ENCODE measurements around the gene KANSL2.
"Not testable (repeated sequence)": the region's sequence is repeated elsewhere in the genome, so short reads cannot be mapped to it uniquely, and the experiment has no call there.

KANSL2 gene

DNA sequence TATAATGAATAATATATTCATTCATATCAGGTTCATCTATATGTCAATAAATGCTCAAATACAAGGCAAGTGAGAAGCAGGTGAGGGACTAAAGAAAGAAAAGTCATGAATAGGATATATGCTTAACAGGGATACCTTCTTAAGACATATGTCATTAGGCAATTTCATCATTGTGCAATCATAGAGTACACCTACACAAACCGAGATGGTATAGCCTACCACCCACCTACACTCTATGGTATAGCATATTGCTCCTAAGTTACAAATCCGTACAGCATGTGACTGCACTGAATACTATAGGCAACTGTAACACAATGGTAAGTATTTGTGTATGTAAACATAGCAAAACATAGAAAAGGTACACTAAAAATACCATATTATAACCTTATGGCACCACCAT lies 39.0 kb downstream of the KANSL2 start:
- TF ChIP-seq, protein P1, sequence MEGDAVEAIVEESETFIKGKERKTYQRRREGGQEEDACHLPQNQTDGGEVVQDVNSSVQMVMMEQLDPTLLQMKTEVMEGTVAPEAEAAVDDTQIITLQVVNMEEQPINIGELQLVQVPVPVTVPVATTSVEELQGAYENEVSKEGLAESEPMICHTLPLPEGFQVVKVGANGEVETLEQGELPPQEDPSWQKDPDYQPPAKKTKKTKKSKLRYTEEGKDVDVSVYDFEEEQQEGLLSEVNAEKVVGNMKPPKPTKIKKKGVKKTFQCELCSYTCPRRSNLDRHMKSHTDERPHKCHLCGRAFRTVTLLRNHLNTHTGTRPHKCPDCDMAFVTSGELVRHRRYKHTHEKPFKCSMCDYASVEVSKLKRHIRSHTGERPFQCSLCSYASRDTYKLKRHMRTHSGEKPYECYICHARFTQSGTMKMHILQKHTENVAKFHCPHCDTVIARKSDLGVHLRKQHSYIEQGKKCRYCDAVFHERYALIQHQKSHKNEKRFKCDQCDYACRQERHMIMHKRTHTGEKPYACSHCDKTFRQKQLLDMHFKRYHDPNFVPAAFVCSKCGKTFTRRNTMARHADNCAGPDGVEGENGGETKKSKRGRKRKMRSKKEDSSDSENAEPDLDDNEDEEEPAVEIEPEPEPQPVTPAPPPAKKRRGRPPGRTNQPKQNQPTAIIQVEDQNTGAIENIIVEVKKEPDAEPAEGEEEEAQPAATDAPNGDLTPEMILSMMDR (IDR thresholded peaks at IDR 0.05; ENCODE audit: low read depth, low read length), result no peak
- no peak for DNase-seq (ENCODE audit: extremely low read depth, low read depth)

DNA sequence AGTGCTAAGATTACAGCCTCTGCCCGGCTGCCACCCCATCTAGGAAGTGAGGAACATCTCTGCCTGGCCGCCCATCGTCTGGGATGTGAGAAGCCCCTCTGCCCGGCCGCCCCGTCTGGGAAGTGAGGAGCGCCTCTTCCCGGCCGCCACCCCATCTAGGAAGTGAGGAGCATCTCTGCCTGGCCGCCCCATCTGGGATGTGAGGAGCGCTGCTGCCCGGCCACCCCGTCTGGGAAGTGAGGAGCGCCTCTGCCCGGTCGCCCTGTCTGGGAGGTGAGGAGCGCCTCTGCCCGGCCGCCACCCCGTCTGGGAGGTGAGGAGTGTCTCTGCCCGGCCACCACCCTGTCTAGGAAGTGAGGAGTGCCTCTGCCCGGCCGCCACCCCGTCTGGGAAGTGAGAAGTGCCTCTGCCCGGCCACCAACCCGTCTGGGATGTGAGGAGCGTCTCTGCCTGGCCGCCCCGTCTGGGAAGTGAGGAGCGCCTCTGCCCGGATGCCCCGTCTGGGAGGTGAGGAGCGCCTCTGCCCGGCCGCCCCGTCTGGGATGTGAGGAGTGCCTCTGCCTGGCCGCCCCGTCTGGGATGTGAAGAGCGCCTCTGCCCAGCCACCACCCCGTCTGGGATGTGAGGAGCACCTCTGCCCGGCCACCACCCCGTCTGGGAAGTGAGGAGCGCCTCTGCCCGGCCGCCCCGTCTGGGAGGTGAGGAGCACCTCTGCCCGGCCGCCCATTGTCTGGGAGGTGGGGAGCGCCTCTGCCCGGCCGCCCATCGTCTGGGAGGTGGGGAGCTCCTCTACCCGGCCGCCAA lies 40.1 kb downstream of the KANSL2 start:
- DNase-seq (ENCODE audit: extremely low read depth, low read depth), result not testable (repeated sequence)

DNA sequence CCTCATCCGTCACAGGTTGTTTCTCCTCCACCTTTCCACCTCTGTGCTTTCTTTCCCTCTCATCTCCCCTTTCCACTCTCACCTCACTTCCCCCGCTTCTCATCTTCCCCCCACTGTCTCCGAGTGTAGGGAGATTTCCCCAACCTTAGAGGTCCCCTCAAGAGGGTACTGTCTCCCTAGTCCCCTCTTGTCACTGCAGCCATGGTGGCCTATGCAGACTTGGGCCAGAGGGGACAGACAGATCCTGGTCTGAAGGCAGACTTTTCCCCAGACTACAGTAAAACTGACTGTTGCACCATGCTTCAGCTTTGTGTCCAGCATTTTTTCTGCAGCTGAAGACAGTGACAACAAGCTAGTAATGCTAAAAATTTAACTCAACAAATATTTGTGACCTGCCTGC lies 41.2 kb downstream of the KANSL2 start:
- no peak for DNase-seq (ENCODE audit: extremely low read depth, low read depth)
- TF ChIP-seq, protein P1 (IDR thresholded peaks at IDR 0.05; ENCODE audit: low read depth, low read length), result no peak

DNA sequence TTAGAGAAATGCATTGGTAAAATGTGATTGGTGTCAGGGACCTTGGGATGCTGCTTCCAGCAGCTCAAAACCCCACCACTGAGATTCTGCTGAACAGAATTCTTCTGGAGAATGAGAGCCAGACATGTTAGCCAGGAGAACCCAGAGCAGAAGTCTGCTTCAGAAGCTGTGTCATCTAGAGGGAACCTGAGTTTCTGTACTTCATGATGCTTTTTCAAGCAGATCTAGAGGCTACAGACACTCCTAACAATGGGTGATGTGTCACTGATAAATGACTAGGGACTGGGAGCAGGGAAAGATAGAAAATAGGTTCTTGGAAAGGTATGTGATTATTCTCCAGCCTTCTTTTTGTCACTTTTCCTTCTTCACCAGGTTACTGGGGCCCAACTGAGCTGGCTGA lies 41.6 kb downstream of the KANSL2 start:
- TF ChIP-seq, protein P1 (IDR thresholded peaks at IDR 0.05; ENCODE audit: low read depth, low read length), result no peak
- no peak for DNase-seq (ENCODE audit: extremely low read depth, low read depth)

DNA sequence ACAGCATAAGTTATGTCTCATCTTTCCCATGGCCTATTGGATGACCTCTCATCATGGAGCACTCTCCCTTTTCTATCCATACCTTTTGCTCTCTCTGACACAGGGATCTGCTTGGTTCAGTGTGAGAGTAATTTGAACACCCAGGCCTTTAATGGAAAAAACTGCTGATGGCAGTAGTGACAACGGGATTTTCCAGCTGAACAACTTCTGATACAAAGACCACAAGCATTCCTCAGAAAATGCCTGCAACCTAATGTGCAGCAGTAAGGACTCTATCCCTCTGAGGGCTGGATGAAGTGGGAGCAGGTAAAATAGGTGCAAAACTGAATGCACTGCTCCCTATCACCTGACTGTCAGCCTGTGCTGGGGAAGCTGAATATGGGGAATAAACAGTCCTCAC lies 51.0 kb downstream of the KANSL2 start:
- DNase-seq (ENCODE audit: extremely low read depth, low read depth), result no peak
- TF ChIP-seq, protein P1 (IDR thresholded peaks at IDR 0.05; ENCODE audit: low read depth, low read length), result no peak

DNA sequence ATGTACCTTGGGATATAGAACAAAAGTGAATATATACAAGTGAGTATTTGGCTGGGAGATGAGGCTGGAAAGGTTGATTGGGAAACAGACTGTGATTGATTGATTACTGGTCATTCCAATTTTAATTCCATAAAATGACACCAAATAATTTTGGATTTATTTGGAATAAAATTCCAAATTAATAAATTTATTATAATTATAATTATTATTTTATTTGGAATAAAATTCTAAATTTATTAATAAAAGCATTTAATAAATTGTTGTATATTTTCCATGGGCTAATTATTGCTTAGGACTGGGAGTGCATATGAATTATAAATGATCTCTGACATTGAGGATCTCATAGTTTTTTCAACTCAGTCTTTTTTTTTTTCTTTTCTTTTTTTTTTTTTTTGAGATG lies 51.7 kb downstream of the KANSL2 start:
- TF ChIP-seq, protein P1 (IDR thresholded peaks at IDR 0.05; ENCODE audit: low read depth, low read length), result no peak
- DNase-seq (ENCODE audit: extremely low read depth, low read depth), result no peak

DNA sequence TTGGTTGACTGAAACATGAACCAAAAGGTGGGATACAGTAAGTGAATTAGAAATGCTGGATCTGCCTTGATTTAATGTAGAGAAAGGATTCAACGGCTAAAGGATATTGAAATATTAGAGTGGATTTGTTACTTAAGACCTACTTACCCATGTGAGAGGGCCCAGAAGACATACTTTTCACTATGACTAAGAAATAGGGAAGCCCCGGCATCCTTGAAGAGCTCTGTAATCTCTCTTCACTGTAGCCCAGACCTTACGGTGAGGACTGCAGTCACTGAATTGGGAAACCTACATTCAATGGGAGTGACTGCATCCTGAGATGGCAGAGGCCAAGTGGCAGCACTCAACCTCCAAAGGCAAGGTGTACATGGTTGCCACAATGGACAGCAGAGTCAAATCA lies 52.5 kb downstream of the KANSL2 start:
- DNase-seq (ENCODE audit: extremely low read depth, low read depth), result no peak
- TF ChIP-seq, protein P1 (IDR thresholded peaks at IDR 0.05; ENCODE audit: low read depth, low read length), result no peak

DNA sequence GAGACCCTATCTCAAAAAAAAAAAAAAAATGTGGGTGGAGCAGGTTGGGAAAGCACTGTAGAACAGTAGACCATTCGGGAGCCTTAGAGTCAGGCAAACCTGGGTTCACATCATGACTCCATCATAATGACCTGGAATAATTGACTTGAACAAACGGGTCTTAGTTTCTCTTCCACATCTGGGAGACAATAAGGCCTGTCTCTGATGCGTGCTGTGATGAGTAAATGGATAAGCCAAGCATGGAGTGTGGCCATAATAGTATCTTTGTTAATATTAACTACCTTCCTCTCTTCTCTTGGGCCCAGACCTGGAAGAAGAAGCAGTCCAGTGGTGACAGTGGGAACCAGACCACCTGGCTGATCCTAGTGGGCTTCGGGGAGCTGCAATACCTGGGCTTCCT lies 54.5 kb downstream of the KANSL2 start:
- TF ChIP-seq, protein P1 (IDR thresholded peaks at IDR 0.05; ENCODE audit: low read depth, low read length), result no peak
- no peak for DNase-seq (ENCODE audit: extremely low read depth, low read depth)

DNA sequence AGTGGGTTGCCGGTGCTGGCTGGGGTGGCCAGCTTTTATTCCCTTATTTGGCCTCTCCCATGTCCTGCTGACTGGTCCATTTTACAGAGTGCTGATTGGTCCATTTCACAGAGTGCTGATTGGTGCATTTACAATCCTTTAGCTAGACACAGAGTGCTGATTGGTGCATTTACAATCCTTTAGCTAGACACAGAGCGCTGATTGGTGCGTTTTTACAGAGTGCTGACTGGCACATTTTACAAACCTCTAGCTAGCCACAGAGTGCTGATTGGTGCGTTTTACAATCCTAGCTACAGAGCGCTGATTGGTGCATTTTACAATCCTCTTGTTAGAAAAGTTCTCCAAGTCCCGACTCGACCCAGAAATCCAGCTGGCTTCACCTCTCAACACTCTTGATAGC lies 59.0 kb downstream of the KANSL2 start:
- not testable (repeated sequence) for DNase-seq (ENCODE audit: extremely low read depth, low read depth)
